ENCODE measurements around the gene GPR156.
"Not testable (repeated sequence)": the region's sequence is repeated elsewhere in the genome, so short reads cannot be mapped to it uniquely, and the experiment has no call there.

Gene GPR156

DNA sequence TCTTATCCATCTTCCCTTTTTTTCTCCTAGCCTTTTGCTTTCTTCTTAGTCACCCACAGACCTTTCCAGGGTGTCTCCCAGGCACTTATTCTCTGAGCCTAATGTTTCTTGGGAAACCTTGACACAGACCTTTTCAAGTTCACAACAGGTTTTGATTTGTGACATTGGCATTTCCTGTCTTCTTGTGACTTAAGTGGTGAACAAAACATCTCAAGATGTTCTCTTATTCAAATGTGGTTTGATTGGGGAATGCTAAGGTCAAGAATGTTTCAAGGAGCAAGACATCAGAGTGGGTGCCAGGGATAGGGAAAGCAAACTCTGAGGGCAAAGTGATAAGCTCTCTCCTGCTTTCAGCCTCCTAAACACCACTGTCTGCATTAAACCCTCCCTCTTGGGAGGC is 122.6 kb downstream of the GPR156 start:
- Histone ChIP-seq H2AFZ (ENCODE audit: low read depth, low read length) (no peak overlapping the region), H3K27me3 (ENCODE audit: insufficient read depth, low read length) (no peaks in the 10 kb centered on the region), H3K4me1 (ENCODE audit: insufficient read depth, low read length) (no peaks in the 10 kb centered on the region), H3K4me3 (ENCODE audit: low read length) (no peak overlapping the region), H3K36me3 (ENCODE audit: insufficient read depth, low read length) (no peaks in the 10 kb centered on the region), H3K9me3 (ENCODE audit: low read length) (no peaks in the 10 kb centered on the region)

DNA sequence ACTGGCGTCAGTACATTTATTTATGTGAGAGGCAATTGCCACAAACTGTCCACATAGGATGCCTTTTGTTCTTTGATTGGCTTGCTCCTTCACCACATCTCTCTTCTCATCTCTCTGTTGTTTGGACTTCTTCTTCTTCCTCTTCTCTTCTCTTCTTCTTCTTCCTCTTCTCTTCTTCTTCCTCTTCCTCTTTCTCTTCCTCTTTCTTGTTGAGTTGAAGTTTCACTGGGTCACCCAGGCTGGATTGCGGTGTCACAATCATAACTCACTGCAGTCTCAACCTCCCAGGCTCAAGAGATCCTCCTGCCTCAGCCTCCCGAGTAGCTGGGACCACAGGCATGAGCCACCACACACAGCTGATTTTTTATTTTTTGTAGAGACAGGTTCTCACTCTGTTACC is 123.1 kb downstream of the GPR156 start:
- Histone ChIP-seq H3K36me3 (ENCODE audit: insufficient read depth, low read length) (no peaks in the 10 kb centered on the region), H2AFZ (ENCODE audit: low read depth, low read length) (no peak overlapping the region), H3K9me3 (ENCODE audit: low read length) (no peaks in the 10 kb centered on the region)

DNA sequence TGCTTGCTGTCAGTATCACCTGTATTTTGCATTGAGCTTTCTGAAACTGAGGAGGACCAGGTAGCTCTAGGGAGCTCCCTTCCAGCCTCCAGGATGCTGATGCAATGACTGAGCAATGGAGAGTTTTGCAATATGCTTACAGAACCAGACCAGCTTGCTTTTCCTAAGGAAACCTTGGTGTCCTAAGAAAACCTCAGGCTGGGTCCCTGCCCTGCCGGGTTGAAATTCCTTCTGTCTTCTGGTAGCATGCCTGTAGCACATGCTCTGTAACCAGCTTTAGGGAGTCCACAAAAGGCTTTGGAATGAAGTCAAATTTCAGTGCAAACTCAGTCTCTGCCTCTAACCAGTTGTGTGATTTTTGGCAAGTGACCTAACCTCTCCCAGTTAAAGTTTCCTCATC is 125.0 kb downstream of the GPR156 start:
- Histone ChIP-seq H3K9me3 (ENCODE audit: low read length) (peaks cover 3% of the 10 kb centered on the region), H3K4me1 (ENCODE audit: insufficient read depth, low read length) (no peaks in the 10 kb centered on the region), H3K36me3 (ENCODE audit: insufficient read depth, low read length) (no peaks in the 10 kb centered on the region), H3K4me3 (ENCODE audit: low read length) (no peak overlapping the region), H2AFZ (ENCODE audit: low read depth, low read length) (no peak overlapping the region), H3K27me3 (ENCODE audit: insufficient read depth, low read length) (no peaks in the 10 kb centered on the region)

More for the DNA sequence above, 123.1 kb downstream of the GPR156 start:
- H3K4me3 ChIP-seq (ENCODE audit: low read length) = no peak overlapping the region
- no peaks in the 10 kb centered on the region for H3K27me3 ChIP-seq (ENCODE audit: insufficient read depth, low read length)
- no peaks in the 10 kb centered on the region for H3K4me1 ChIP-seq (ENCODE audit: insufficient read depth, low read length)

DNA sequence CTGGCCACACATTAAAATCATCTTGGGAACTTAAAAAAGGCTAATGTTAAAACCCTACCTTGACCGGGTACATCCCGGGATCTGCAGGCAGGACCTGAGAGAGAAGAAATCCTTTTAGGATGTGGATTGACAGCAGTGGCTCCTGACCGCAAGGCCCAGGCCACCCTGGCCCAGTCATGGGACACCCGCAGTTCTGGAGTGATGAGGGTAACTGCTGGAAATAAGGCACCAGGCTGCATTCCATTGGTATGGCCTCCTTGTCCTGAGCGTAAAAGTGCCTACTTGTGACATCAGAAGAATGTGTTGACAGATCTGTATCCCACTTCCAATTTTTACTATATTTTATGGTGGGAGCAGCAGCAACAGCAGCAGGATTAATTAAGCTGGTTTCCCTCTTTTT is 127.3 kb downstream of the GPR156 start:
- Histone ChIP-seq H3K36me3 (ENCODE audit: insufficient read depth, low read length) (no peaks in the 10 kb centered on the region), H3K4me1 (ENCODE audit: insufficient read depth, low read length) (no peaks in the 10 kb centered on the region), H3K9me3 (ENCODE audit: low read length) (peaks cover 7% of the 10 kb centered on the region), H2AFZ (ENCODE audit: low read depth, low read length) (no peak overlapping the region), H3K4me3 (ENCODE audit: low read length) (no peak overlapping the region), H3K27me3 (ENCODE audit: insufficient read depth, low read length) (no peaks in the 10 kb centered on the region)

DNA sequence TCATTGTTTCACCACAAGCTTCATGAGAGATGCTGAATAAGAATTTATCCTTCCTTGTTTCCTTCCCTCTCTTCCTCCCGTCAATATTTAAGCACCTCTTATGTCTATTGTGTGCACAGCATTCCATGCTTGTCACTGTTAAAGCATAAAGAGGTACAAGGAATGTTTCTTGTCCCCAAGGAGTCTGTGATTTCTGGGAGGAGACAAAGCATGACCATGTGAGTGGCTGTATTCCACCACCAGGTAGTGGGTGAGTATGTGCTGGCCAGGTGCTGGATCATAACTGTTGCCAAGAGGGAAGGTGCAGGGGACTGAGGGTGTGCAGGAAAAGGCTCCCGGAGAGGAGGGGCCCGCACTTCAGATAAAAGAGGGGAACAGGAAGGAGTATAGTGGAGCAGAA is 127.9 kb downstream of the GPR156 start:
- Histone ChIP-seq H3K36me3 (ENCODE audit: insufficient read depth, low read length) (no peaks in the 10 kb centered on the region), H3K27me3 (ENCODE audit: insufficient read depth, low read length) (no peaks in the 10 kb centered on the region), H3K9me3 (ENCODE audit: low read length) (peaks cover 7% of the 10 kb centered on the region), H2AFZ (ENCODE audit: low read depth, low read length) (no peak overlapping the region), H3K4me3 (ENCODE audit: low read length) (no peak overlapping the region), H3K4me1 (ENCODE audit: insufficient read depth, low read length) (no peaks in the 10 kb centered on the region)

DNA sequence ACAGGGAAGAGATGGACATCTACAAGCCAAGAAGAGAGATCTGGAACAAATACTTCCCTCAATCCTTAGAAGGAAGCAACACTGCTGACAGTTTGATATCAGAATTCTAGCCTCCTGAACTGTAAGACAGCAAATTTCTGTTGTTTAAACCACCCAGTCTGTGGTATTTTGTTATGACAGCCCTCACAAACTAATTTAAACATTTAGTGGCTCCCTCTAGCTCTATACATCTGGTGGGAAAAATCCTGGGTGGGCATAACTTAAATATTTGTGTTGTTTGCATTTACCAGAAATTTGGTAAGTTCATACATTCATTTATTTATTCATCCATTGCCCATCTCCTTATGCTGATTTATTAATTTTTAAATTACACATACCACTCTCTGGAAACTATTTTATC is 128.3 kb downstream of the GPR156 start:
- Histone ChIP-seq H3K9me3 (ENCODE audit: low read length) (peaks cover 7% of the 10 kb centered on the region), H3K4me3 (ENCODE audit: low read length) (no peak overlapping the region), H3K36me3 (ENCODE audit: insufficient read depth, low read length) (no peaks in the 10 kb centered on the region), H2AFZ (ENCODE audit: low read depth, low read length) (no peak overlapping the region), H3K4me1 (ENCODE audit: insufficient read depth, low read length) (no peaks in the 10 kb centered on the region), H3K27me3 (ENCODE audit: insufficient read depth, low read length) (no peaks in the 10 kb centered on the region)

DNA sequence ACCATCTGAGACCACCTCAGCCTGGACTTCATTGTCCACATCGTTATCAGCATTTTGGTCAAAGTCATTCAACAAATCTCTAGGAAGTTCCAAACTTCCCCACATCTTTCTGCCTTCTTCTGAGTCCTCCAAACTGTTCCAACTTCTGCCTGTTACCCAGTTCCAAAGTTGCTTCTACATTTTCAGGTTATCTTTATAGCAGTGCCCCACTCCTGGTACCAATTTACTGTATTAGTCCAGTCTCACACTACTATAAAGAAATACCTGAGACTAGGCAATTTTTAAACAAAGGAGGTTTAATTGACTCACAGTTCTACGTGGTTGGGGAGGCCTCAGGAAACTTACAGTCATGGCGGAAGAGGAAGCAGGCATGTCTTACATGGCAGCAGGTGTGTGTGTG is 129.3 kb downstream of the GPR156 start:
- H3K4me3 ChIP-seq (ENCODE audit: low read length); H2AFZ ChIP-seq (ENCODE audit: low read depth, low read length); H3K9me3 ChIP-seq (ENCODE audit: low read length); H3K4me1 ChIP-seq (ENCODE audit: insufficient read depth, low read length); H3K27me3 ChIP-seq (ENCODE audit: insufficient read depth, low read length); H3K36me3 ChIP-seq (ENCODE audit: insufficient read depth, low read length): not testable (repeated sequence)

DNA sequence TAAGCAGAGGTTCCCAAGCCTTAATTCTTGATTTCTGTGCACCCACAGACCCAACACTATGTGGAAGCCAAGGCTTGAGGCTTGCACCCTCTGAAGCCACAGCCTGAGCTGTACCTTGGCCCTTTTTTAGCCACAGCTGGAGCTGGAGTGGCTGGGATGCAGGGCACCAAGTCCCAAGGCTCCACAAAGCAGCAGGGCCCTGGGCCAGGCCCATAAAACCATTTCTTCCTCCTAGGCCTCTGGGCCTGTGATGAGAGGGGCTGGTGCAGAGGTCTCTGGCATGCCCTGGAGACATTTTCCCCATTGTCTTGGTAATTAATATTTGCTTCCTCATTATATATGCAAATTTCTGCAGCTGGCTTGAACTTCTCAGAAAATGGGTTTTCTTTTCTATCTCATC is 129.9 kb downstream of the GPR156 start:
- no peaks in the 10 kb centered on the region for H3K4me1 ChIP-seq (ENCODE audit: insufficient read depth, low read length)
- no peaks in the 10 kb centered on the region for H3K36me3 ChIP-seq (ENCODE audit: insufficient read depth, low read length)
- no peak overlapping the region for H3K4me3 ChIP-seq (ENCODE audit: low read length)
- H3K9me3 ChIP-seq (ENCODE audit: low read length) = peaks cover 7% of the 10 kb centered on the region
- no peak overlapping the region for H2AFZ ChIP-seq (ENCODE audit: low read depth, low read length)
- no peaks in the 10 kb centered on the region for H3K27me3 ChIP-seq (ENCODE audit: insufficient read depth, low read length)

DNA sequence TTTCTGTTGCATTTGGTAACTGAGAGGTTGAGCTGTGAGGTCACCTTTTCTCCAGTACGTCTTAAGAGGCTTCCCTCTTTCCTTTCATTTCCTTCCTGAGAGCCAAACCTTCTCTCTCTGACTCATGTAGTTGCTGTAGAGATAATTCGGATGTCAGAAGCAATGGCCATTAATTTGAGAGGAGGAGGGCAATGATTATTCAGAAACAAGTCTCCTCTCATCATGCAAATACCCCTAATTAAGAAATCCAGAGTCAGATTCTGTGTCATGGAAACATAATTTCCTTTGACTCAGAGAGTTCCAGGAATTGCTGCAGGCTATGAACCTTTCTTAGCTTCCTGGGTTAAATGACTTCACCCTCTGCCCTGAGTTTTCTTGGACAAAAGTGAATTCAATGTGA is 131.7 kb downstream of the GPR156 start:
- Histone ChIP-seq H3K4me3 (ENCODE audit: low read length) (no peak overlapping the region), H3K9me3 (ENCODE audit: low read length) (peaks cover 7% of the 10 kb centered on the region), H3K27me3 (ENCODE audit: insufficient read depth, low read length) (no peaks in the 10 kb centered on the region), H3K4me1 (ENCODE audit: insufficient read depth, low read length) (no peaks in the 10 kb centered on the region), H2AFZ (ENCODE audit: low read depth, low read length) (no peak overlapping the region), H3K36me3 (ENCODE audit: insufficient read depth, low read length) (no peaks in the 10 kb centered on the region)

DNA sequence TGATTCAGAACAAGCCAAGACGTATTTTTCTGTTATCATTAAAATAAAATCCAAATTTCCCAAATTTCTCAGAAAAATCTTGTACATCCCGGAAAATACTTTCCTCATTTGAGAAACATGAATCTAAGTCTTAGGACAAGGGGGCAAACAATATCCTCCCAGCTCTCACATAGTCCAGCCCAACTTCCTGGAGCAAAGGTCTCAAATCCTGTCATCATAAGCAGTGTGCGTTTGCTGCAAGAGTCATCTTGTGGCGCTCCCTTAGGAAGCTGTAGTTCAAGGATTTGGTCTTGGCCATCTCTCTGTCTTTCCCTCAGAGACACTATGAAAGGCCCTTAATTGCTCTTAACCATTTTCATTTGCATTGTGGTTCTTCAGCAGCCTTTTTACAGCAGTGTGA is 133.2 kb downstream of the GPR156 start:
- H2AFZ ChIP-seq (ENCODE audit: low read depth, low read length) = no peak overlapping the region
- H3K4me1 ChIP-seq (ENCODE audit: insufficient read depth, low read length) = no peaks in the 10 kb centered on the region
- peaks cover 7% of the 10 kb centered on the region for H3K9me3 ChIP-seq (ENCODE audit: low read length)
- no peak overlapping the region for H3K4me3 ChIP-seq (ENCODE audit: low read length)
- no peaks in the 10 kb centered on the region for H3K27me3 ChIP-seq (ENCODE audit: insufficient read depth, low read length)
- H3K36me3 ChIP-seq (ENCODE audit: insufficient read depth, low read length) = no peaks in the 10 kb centered on the region

DNA sequence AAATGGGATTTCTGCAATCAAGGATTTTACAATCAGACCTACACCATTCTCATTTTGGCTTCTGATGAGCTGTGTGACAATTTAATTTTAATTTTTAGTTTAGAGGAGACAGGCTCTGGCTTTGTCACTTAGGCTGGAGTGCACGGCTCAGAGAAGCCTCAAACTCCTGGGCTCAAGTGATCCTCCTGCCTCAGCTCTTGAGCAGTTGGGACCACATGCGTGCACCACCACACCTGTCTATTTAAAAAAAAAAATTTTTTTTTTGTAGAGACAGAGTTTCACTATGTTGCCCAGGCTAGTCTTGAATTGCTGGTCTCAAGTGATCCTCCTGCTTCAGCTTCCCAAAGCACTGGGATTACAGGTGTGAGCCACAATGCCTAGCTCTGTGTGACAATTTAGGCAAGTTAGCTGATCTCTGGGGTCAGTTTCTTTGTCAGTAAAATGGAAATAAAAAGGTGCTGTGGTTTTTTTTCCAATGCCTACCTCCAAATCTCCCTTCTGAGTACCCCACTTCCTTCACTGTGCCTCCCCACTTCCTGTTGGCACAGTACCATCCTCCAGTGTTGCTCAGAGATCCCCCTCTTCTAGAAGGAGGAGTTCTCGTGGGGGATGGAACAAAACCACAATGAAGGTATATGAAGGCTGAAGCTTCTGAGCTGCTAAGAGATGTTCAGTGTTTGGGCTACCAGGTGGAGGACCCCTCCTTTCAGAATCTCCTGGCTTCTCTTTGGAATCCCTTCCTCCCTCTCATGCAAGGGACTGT is 136.7 kb downstream of the GPR156 start:
- H3K4me1 ChIP-seq (ENCODE audit: insufficient read depth, low read length) = no peaks in the 10 kb centered on the region
- H3K27me3 ChIP-seq (ENCODE audit: insufficient read depth, low read length) = no peaks in the 10 kb centered on the region
- no peak overlapping the region for H3K4me3 ChIP-seq (ENCODE audit: low read length)
- H3K9me3 ChIP-seq (ENCODE audit: low read length) = no peaks in the 10 kb centered on the region
- H2AFZ ChIP-seq (ENCODE audit: low read depth, low read length) = no peak overlapping the region
- no peaks in the 10 kb centered on the region for H3K36me3 ChIP-seq (ENCODE audit: insufficient read depth, low read length)

DNA sequence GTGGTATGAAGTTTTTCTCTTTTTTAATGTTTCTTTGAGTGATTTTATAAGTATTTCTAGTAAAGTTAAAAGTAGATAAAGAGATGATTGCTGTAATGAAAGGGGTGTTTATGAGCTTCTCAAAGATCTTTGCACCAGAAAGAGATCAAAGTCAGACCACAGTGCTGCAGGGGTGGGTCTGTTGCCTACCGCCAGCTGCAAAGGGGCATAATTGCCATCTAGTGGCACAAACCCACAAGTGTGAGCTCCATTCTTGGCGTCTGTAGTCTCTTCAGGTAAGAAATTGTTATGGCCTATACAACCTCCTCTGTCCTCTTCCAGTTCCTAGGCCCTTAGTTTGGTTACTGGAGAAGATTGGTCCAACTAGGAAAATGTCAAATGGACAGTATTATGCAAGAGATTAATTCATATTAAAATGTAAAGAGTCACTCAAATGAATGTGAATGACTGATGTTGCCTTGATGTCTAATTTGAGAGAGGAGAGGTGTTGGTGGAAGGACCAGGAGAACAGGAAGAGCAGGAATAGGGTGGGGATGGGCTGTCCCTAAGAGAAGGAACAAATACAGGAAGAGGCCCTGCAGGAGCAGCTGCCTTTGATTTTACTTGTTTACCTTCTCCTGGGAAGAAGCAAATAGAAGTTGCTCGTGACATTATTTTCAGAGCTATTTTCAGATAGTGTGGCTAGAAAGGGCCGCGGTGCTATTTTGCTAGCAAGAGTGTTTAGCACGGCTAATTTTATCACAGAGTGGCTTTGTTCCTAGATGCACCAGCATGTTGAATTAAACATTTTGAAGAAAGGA is 137.8 kb downstream of the GPR156 start:
- Histone ChIP-seq H3K4me1 (ENCODE audit: insufficient read depth, low read length) (no peaks in the 10 kb centered on the region), H3K4me3 (ENCODE audit: low read length) (no peak overlapping the region), H3K36me3 (ENCODE audit: insufficient read depth, low read length) (no peaks in the 10 kb centered on the region), H3K27me3 (ENCODE audit: insufficient read depth, low read length) (no peaks in the 10 kb centered on the region), H2AFZ (ENCODE audit: low read depth, low read length) (no peak overlapping the region), H3K9me3 (ENCODE audit: low read length) (no peaks in the 10 kb centered on the region)

DNA sequence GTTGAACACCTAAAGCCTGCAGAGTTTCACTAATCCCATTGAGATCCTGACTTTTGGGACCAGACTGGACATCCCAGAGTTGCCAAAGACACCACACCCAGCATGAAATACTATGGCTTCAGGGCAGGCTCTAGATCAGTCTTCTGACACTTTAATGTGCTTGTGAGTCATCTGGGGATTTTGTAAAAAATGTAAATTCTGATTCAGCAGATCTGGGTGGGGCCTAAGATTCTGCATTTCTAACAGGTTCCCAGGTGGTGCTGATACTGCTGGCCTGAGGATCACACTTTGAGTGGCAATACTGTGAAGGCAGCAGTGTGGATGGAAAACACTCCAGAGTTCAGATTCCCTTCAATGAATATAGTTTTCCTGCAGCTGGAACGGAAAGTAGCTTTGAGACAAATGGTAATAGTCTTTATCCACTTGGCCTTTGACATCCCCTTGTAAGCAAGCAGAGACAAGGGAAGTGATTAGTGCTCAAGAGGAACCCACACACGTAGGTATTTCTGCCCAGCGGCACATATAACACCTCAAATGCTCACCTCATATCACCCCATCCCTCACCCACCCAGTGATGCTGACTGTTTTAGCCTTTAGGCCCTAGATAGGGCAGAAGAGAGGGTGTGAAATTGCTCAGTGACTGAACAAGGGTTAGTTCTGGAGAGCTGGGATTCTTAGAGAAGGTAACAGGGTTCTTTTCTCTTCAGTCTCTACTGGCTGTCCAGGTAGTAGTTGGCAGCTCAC is 139.3 kb downstream of the GPR156 start:
- Histone ChIP-seq H3K4me3 (ENCODE audit: low read length) (no peak overlapping the region), H3K36me3 (ENCODE audit: insufficient read depth, low read length) (no peaks in the 10 kb centered on the region), H3K27me3 (ENCODE audit: insufficient read depth, low read length) (no peaks in the 10 kb centered on the region), H3K9me3 (ENCODE audit: low read length) (no peaks in the 10 kb centered on the region), H3K4me1 (ENCODE audit: insufficient read depth, low read length) (no peaks in the 10 kb centered on the region), H2AFZ (ENCODE audit: low read depth, low read length) (no peak overlapping the region)

All from neuron (in vitro differentiated cells).